Tibial artery (tissue), 4 donors: ENCODE data around the gene INAFM1.
"Not testable (repeated sequence)": the region's sequence is repeated elsewhere in the genome, so short reads cannot be mapped to it uniquely, and the experiment has no call there.

ENCODE experiments used
- DNase-seq, 2 donors: peaks; one replicate each; pipeline ENCODE4 v3.0.0-alpha.2; 2019
- H3K27ac ChIP-seq, 2 donors: fragments of 200-600 bp; sonication (generic) in 1 of 2; 1 replicate in 1 of 2; 2 replicates in 1 of 2; pipeline ENCODE4 v1.5.1; 2018 to 2019; ENCODE audit warnings: mild to moderate bottlenecking in 1 of 2
- H3K27me3 ChIP-seq, 2 donors: fragments of 200-600 bp; sonication (generic) in 1 of 2; one replicate each; pipeline versions ENCODE4 v1.5.1 to v1.6.0; 2016 to 2019
- H3K36me3 ChIP-seq, 3 donors: fragments of 200-600 bp; sonication (generic) in 2 of 3; one replicate each; pipeline ENCODE4 v1.5.1; 2016 to 2019; ENCODE audit warnings: mild to moderate bottlenecking in 2 of 3
- H3K4me1 ChIP-seq, 4 donors: fragments of 200-600 bp; sonication (generic) in 2 of 4; 1 replicate in 3 of 4; 2 replicates in 1 of 4; pipeline ENCODE4 v1.5.1; 2016 to 2019
- H3K4me3 ChIP-seq, 2 donors: fragments of 200-600 bp; sonication (generic) in 1 of 2; 1 replicate in 1 of 2; 2 replicates in 1 of 2; pipeline ENCODE4 v1.5.1; 2018 to 2019; ENCODE audit warnings: mild to moderate bottlenecking in 2 of 2
- H3K9me3 ChIP-seq, 3 donors: fragments of 200-600 bp; sonication (generic) in 1 of 3; one replicate each; pipeline ENCODE4 v1.5.1; 2016 to 2019
- CTCF ChIP-seq, 2 experiments: fragments of 200-600 bp in 1 of 2; fragments of 450-650 bp in 1 of 2; IDR thresholded peaks; one replicate each; pipeline ENCODE4 v1.5.1; 2017 to 2019; ENCODE audit warnings: antibody characterized with exemption in 2 of 2, mild to moderate bottlenecking in 1 of 2, moderate library complexity in 1 of 2
- intact Hi-C: fragments of 100-400 bp; cut with DNase I; formaldehyde crosslinking; loops from one replicate; pipeline ENCODE4 v1.15.0; 2023; ENCODE audit warnings: low total_unique reads

INAFM1 gene

GRCh38 chr19:47247308-47247990, 27.2 kb upstream of the INAFM1 start:
- no peaks in the 10 kb centered on the region for H3K36me3 ChIP-seq
- no peak overlapping the region for H3K4me3 ChIP-seq
- peaks cover 0 to 23% (median 14%) of the 10 kb centered on the region in 4 donors for H3K4me1 ChIP-seq
- TF ChIP-seq CTCF (IDR thresholded peaks at IDR 0.05), result peak; percentile 90 to 92
- peak overlapping the region in 1 of 2 donors; percentile 49 for H3K27ac ChIP-seq
- DNase-seq, result peak; percentile 68 to 87
- no peaks in the 10 kb centered on the region for H3K9me3 ChIP-seq
- intact Hi-C loops, result loop anchor here (5.0 kb wide), 2 partner anchors 35 to 100 kb away; no protein-coding TSS in a partner anchor
- no peaks in the 10 kb centered on the region for H3K27me3 ChIP-seq

- H3K4me3 ChIP-seq, DNase-seq, intact Hi-C loops, H3K9me3 ChIP-seq, H3K36me3 ChIP-seq, H3K27me3 ChIP-seq, H3K27ac ChIP-seq: not testable (repeated sequence)
- H3K4me1 ChIP-seq, result peaks cover 0 to 14% (median 10%) of the 10 kb centered on the region in 4 donors
These were observed 21.7 kb upstream of the INAFM1 start for GRCh38 chr19:47253016-47253415.

GRCh38 chr19:47253467-47253881, 21.2 kb upstream of the INAFM1 start:
- TF ChIP-seq CTCF (IDR thresholded peaks at IDR 0.05), result no peak
- DNase-seq, result no peak
- peaks cover under 1 to 2% (median 2%) of the 10 kb centered on the region in 3 donors for H3K36me3 ChIP-seq
- no peaks in the 10 kb centered on the region for H3K27me3 ChIP-seq
- no peak overlapping the region for H3K27ac ChIP-seq
- intact Hi-C loops, result no loop called here
- H3K9me3 ChIP-seq, result no peaks in the 10 kb centered on the region
- peaks cover 0 to 19% (median 14%) of the 10 kb centered on the region in 4 donors for H3K4me1 ChIP-seq
- no peak overlapping the region for H3K4me3 ChIP-seq

- Histone ChIP-seq H3K27me3 (no peaks in the 10 kb centered on the region), H3K9me3 (no peaks in the 10 kb centered on the region), H3K36me3 (peaks cover 5 to 7% (median 7%) of the 10 kb centered on the region in 3 donors), H3K27ac (no peak overlapping the region), H3K4me1 (peaks cover 0 to 24% (median 19%) of the 10 kb centered on the region in 4 donors), H3K4me3 (no peak overlapping the region)
- no peak for TF ChIP-seq CTCF (IDR thresholded peaks at IDR 0.05)
- no peak for DNase-seq
- intact Hi-C loops, result no loop called here
These were observed 20.7 kb upstream of the INAFM1 start for GRCh38 chr19:47253970-47254369.

- TF ChIP-seq CTCF (IDR thresholded peaks at IDR 0.05), result no peak
- DNase-seq, result peak; percentile 95 to 98
- H3K4me3 ChIP-seq, result peak within 1 kb of the TSS; percentile 55 to 63
- peaks cover 23 to 28% (median 28%) of the 10 kb centered on the region in 3 donors for H3K36me3 ChIP-seq
- no peaks in the 10 kb centered on the region for H3K9me3 ChIP-seq
- H3K4me1 ChIP-seq, result peaks cover 0 to 40% (median 25%) of the 10 kb centered on the region in 4 donors
- intact Hi-C loops, result no loop called here
- H3K27me3 ChIP-seq, result no peaks in the 10 kb centered on the region
- H3K27ac ChIP-seq, result peak within 1 kb of the TSS; percentile 86 to 91
These were observed 18.6 kb upstream of the INAFM1 start, which contains the start of gene CCDC9 for GRCh38 chr19:47255879-47256692. TSS of gene CCDC9 (plus strand) at chr19:47256525. CDS start at chr19:47258401, 1,876 bp downstream.
